Neural cell (in vitro differentiated cells): ENCODE measurements around the gene ZNF775. TPM values are rescaled to one million over a fixed set of nuclear protein-coding genes. Genes with fewer than 3 reads are reported as not detected.

Experiments used
- H2AFZ ChIP-seq: fragments of 200-600, 300-800 bp; sonication (generic), shearing (Covaris generic); 2 replicates; pipeline ENCODE4 v1.6.0; 2014; ENCODE audit warnings: low read depth, mild to moderate bottlenecking, antibody characterized with exemption, low read length, moderate library complexity
- H3F3A ChIP-seq: fragments of 200-600 bp; shearing (Covaris generic); 2 replicates; pipeline ENCODE4 v1.6.1; 2016; ENCODE audit warnings: mild to moderate bottlenecking, moderate library complexity, mixed read lengths, antibody characterized with exemption, low read length; ENCODE audit not compliant: insufficient read depth, poor library complexity, severe bottlenecking
- H3K27ac ChIP-seq: fragments of 200-600, 300-800 bp; sonication (generic), shearing (Covaris generic); 2 replicates; pipeline ENCODE4 v1.5.1; 2014; ENCODE audit warnings: mild to moderate bottlenecking, low read length, moderate library complexity
- H3K27me3 ChIP-seq: fragments of 300-800, 200-600 bp; sonication (generic), shearing (Covaris generic); 2 replicates; pipeline ENCODE4 v1.6.0; 2014; ENCODE audit warnings: mild to moderate bottlenecking, low read depth, low read length, moderate library complexity; ENCODE audit not compliant: insufficient read depth
- H3K36me3 ChIP-seq: fragments of 300-800, 200-600 bp; sonication (generic), shearing (Covaris generic); 2 replicates; pipeline ENCODE4 v1.5.1; 2014; ENCODE audit warnings: mild to moderate bottlenecking, antibody characterized with exemption, low read length, moderate library complexity; ENCODE audit not compliant: insufficient read depth
- H3K4me2 ChIP-seq: fragments of 300-800, 200-600 bp; sonication (generic), shearing (Covaris generic); 2 replicates; pipeline ENCODE4 v1.6.0; 2014; ENCODE audit warnings: mild to moderate bottlenecking, low read length
- H3K4me3 ChIP-seq: fragments of 300-800, 200-600 bp; sonication (generic), shearing (Covaris generic); 2 replicates; pipeline ENCODE4 v1.5.1; 2014; ENCODE audit warnings: mild to moderate bottlenecking, low read length, moderate library complexity
- H3K79me2 ChIP-seq: fragments of 200-600 bp; shearing (Covaris generic); replicated peaks from 2 replicates; pipeline ENCODE4 v1.6.0; 2014; ENCODE audit warnings: mild to moderate bottlenecking, low read length, moderate library complexity; ENCODE audit not compliant: insufficient read depth
- H3K9ac ChIP-seq: fragments of 300-800, 200-600 bp; sonication (generic), shearing (Covaris generic); 2 replicates; pipeline ENCODE4 v1.6.1; 2016; ENCODE audit warnings: mild to moderate bottlenecking, low read length, mixed read lengths
- H3K9me2 ChIP-seq: fragments of 200-600 bp; shearing (Covaris generic); 2 replicates; pipeline ENCODE4 v1.6.1; 2016; ENCODE audit warnings: mild to moderate bottlenecking, low read length, mixed read lengths; ENCODE audit not compliant: insufficient read depth
- H3K9me3 ChIP-seq: fragments of 200-600, 300-800 bp; sonication (generic), shearing (Covaris generic); 2 replicates; pipeline ENCODE4 v1.6.1; 2016; ENCODE audit warnings: mild to moderate bottlenecking, mixed run types, low read length, moderate library complexity, mixed read lengths
- H4K20me1 ChIP-seq: fragments of 200-600 bp; shearing (Covaris generic); 2 replicates; pipeline ENCODE4 v1.6.1; 2016; ENCODE audit warnings: mild to moderate bottlenecking, mixed run types; ENCODE audit not compliant: insufficient read depth
- EP300 ChIP-seq: fragments of 450-650 bp; conservative IDR thresholded peaks from 2 replicates; pipeline ENCODE4 v1.6.1; 2014; ENCODE audit warnings: antibody characterized with exemption, mild to moderate bottlenecking, moderate library complexity; ENCODE audit not compliant: poor library complexity, severe bottlenecking
- EZH2 ChIP-seq: fragments of 200-600, 300-800 bp; shearing (Covaris generic), sonication (generic); IDR thresholded peaks from 2 replicates; pipeline ENCODE4 v1.6.1; 2014; ENCODE audit warnings: antibody characterized with exemption, low read length, borderline replicate concordance, mild to moderate bottlenecking; ENCODE audit not compliant: insufficient read depth, poor library complexity, severe bottlenecking
- MXI1 ChIP-seq: fragments of 450-650 bp; conservative IDR thresholded peaks from 2 replicates; pipeline ENCODE4 v1.6.1; 2014; ENCODE audit warnings: antibody characterized with exemption, mild to moderate bottlenecking; ENCODE audit not compliant: poor library complexity, severe bottlenecking
- POLR2AphosphoS5 ChIP-seq: IDR thresholded peaks from 2 replicates; pipeline ENCODE4 v1.6.1; 2012
- RAD21 ChIP-seq: fragments of 450-650 bp; conservative IDR thresholded peaks from 2 replicates; pipeline ENCODE4 v1.6.1; 2014; ENCODE audit warnings: antibody characterized with exemption, mild to moderate bottlenecking, moderate library complexity
- REST ChIP-seq: IDR thresholded peaks from 2 replicates; pipeline ENCODE4 v1.6.1; 2012; ENCODE audit warnings: borderline replicate concordance
- SMC3 ChIP-seq: fragments of 450-650 bp; conservative IDR thresholded peaks from 2 replicates; pipeline ENCODE4 v1.6.1; 2014; ENCODE audit warnings: antibody characterized with exemption, mild to moderate bottlenecking, moderate library complexity; ENCODE audit not compliant: poor library complexity
- TAF1 ChIP-seq: IDR thresholded peaks from 2 replicates; pipeline ENCODE4 v1.6.1; 2012; ENCODE audit warnings: low read depth
- polyA plus RNA-seq: library from polyadenylated mRNA; depleted of rRNA; stranded (reverse); fragments of >200 nt; gene quantifications from 2 replicates; pipeline ENCODE4 v1.2.3, GENCODE V29; 2014
- TF ChIP-seq, protein P1 (sequence below): fragments of 450-650 bp; IDR thresholded peaks from 2 replicates; pipeline ENCODE4 v1.5.1; 2014; ENCODE audit warnings: antibody characterized with exemption, mild to moderate bottlenecking, moderate library complexity; ENCODE audit not compliant: poor library complexity, severe bottlenecking

Gene ZNF775
- polyA plus RNA-seq, 1 donor from 2014 or later: 16.8 TPM

GRCh38 chr7:150340024-150340749 lies 38.9 kb upstream of the ZNF775 start:
- Histone ChIP-seq H3K79me2 (no peaks in the 10 kb centered on the region), H3K9me3 (no peaks in the 10 kb centered on the region), H3K4me3 (no peak overlapping the region), H3K9me2 (no peaks in the 10 kb centered on the region), H3K27me3 (peaks cover 39% of the 10 kb centered on the region), H3F3A (no peaks in the 10 kb centered on the region), H2AFZ (no peak overlapping the region), H4K20me1 (no peaks in the 10 kb centered on the region), H3K27ac (no peak overlapping the region), H3K4me2 (no peak overlapping the region), H3K9ac (no peak overlapping the region), H3K36me3 (no peaks in the 10 kb centered on the region)
- TF ChIP-seq RAD21 (no peak), EZH2 (no peak), EP300 (no peak), SMC3 (no peak), MXI1 (no peak), POLR2AphosphoS5 (no peak), REST (no peak), TAF1 (no peak)
- TF ChIP-seq, protein P1, sequence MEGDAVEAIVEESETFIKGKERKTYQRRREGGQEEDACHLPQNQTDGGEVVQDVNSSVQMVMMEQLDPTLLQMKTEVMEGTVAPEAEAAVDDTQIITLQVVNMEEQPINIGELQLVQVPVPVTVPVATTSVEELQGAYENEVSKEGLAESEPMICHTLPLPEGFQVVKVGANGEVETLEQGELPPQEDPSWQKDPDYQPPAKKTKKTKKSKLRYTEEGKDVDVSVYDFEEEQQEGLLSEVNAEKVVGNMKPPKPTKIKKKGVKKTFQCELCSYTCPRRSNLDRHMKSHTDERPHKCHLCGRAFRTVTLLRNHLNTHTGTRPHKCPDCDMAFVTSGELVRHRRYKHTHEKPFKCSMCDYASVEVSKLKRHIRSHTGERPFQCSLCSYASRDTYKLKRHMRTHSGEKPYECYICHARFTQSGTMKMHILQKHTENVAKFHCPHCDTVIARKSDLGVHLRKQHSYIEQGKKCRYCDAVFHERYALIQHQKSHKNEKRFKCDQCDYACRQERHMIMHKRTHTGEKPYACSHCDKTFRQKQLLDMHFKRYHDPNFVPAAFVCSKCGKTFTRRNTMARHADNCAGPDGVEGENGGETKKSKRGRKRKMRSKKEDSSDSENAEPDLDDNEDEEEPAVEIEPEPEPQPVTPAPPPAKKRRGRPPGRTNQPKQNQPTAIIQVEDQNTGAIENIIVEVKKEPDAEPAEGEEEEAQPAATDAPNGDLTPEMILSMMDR: no peak

- no peaks in the 10 kb centered on the region for H3F3A ChIP-seq
- no peak for TF ChIP-seq EP300
- TF ChIP-seq TAF1: no peak
- no peaks in the 10 kb centered on the region for H3K36me3 ChIP-seq
- no peak overlapping the region for H3K4me3 ChIP-seq
- H3K4me2 ChIP-seq: no peak overlapping the region
- H3K27ac ChIP-seq: no peak overlapping the region
- H3K9me3 ChIP-seq: no peaks in the 10 kb centered on the region
- H3K9ac ChIP-seq: no peak overlapping the region
- H2AFZ ChIP-seq: no peak overlapping the region
- no peaks in the 10 kb centered on the region for H3K79me2 ChIP-seq
- H3K27me3 ChIP-seq: peaks cover 39% of the 10 kb centered on the region
- no peaks in the 10 kb centered on the region for H3K9me2 ChIP-seq
- H4K20me1 ChIP-seq: no peaks in the 10 kb centered on the region
Measured at GRCh38 chr7:150340875-150341262, 38.3 kb upstream of the ZNF775 start.
